ENCODE data around the gene ANKS3. TPM values are rescaled to one million over a fixed set of nuclear protein-coding genes. Genes with fewer than 3 reads are reported as not detected.

Gene ANKS3
- 31.2 and 39.4 TPM in 2 replicates for total RNA-seq

- Histone ChIP-seq H3K4me1 (ENCODE audit: insufficient read depth, low read length) (peaks cover 6% of the 10 kb centered on the region), H3K4me2 (ENCODE audit: insufficient read depth, low read length) (peak within 1 kb of the TSS; percentile 94), H3K36me3 (ENCODE audit: insufficient read depth, low read length) (peaks cover 18% of the 10 kb centered on the region), H3K27me3 (ENCODE audit: insufficient read depth, low read length) (no peaks in the 10 kb centered on the region), H3K79me2 (ENCODE audit: insufficient read depth, low read length) (peaks cover 33% of the 10 kb centered on the region), H4K20me1 (ENCODE audit: insufficient read depth, low read length) (no peaks in the 10 kb centered on the region), H3K4me3 (ENCODE audit: insufficient read depth, low read length) (peak within 1 kb of the TSS; percentile 99), H3K9me3 (ENCODE audit: low read depth, low read length) (no peaks in the 10 kb centered on the region), H2AFZ (ENCODE audit: low read length) (peak within 1 kb of the TSS; percentile 97), H3K27ac (ENCODE audit: low read depth, low read length) (peak within 1 kb of the TSS; percentile 83)
- TF ChIP-seq CTCF (IDR thresholded peaks at IDR 0.05; ENCODE audit: extremely low read depth, low read depth, low read length), result no peak
- DNase-seq (ENCODE audit: insufficient read length, low spot score, missing footprints), result peak; percentile 100
Observed at GRCh38 chr16:4734063-4734729, at the start of gene ANKS3, which contains the start of gene DNAAF8. ANKS3 (minus strand) TSS chr16:4734271; CDS start chr16:4730149, 4,122 bp downstream. DNAAF8 (plus strand) TSS chr16:4734537; CDS start chr16:4736515, 1,978 bp downstream.

- no peak overlapping the region for H2AFZ ChIP-seq (ENCODE audit: low read length)
- H3K9me3 ChIP-seq (ENCODE audit: low read depth, low read length), result no peaks in the 10 kb centered on the region
- H3K4me2 ChIP-seq (ENCODE audit: insufficient read depth, low read length), result no peak overlapping the region
- H3K36me3 ChIP-seq (ENCODE audit: insufficient read depth, low read length), result no peaks in the 10 kb centered on the region
- no peaks in the 10 kb centered on the region for H3K4me1 ChIP-seq (ENCODE audit: insufficient read depth, low read length)
- peak; percentile 64 for DNase-seq (ENCODE audit: insufficient read length, low spot score, missing footprints)
- no peaks in the 10 kb centered on the region for H4K20me1 ChIP-seq (ENCODE audit: insufficient read depth, low read length)
- no peak overlapping the region for H3K4me3 ChIP-seq (ENCODE audit: insufficient read depth, low read length)
- no peaks in the 10 kb centered on the region for H3K79me2 ChIP-seq (ENCODE audit: insufficient read depth, low read length)
- no peak for TF ChIP-seq CTCF (IDR thresholded peaks at IDR 0.05; ENCODE audit: extremely low read depth, low read depth, low read length)
- H3K27me3 ChIP-seq (ENCODE audit: insufficient read depth, low read length), result no peaks in the 10 kb centered on the region
- H3K27ac ChIP-seq (ENCODE audit: low read depth, low read length), result no peak overlapping the region
Observed at GRCh38 chr16:4783251-4783950, 49.3 kb upstream of the ANKS3 start.

- Histone ChIP-seq H2AFZ (ENCODE audit: low read length) (no peak overlapping the region), H3K36me3 (ENCODE audit: insufficient read depth, low read length) (no peaks in the 10 kb centered on the region), H3K79me2 (ENCODE audit: insufficient read depth, low read length) (no peaks in the 10 kb centered on the region), H3K9me3 (ENCODE audit: low read depth, low read length) (no peaks in the 10 kb centered on the region), H3K27me3 (ENCODE audit: insufficient read depth, low read length) (no peaks in the 10 kb centered on the region), H3K4me1 (ENCODE audit: insufficient read depth, low read length) (no peaks in the 10 kb centered on the region), H4K20me1 (ENCODE audit: insufficient read depth, low read length) (no peaks in the 10 kb centered on the region), H3K4me2 (ENCODE audit: insufficient read depth, low read length) (no peak overlapping the region), H3K4me3 (ENCODE audit: insufficient read depth, low read length) (no peak overlapping the region), H3K27ac (ENCODE audit: low read depth, low read length) (no peak overlapping the region)
- no peak for TF ChIP-seq CTCF (IDR thresholded peaks at IDR 0.05; ENCODE audit: extremely low read depth, low read depth, low read length)
- peak; percentile 70 for DNase-seq (ENCODE audit: insufficient read length, low spot score, missing footprints)
Observed at GRCh38 chr16:4780235-4780634, 46.2 kb upstream of the ANKS3 start.

- Histone ChIP-seq H4K20me1 (ENCODE audit: insufficient read depth, low read length) (no peaks in the 10 kb centered on the region), H3K27ac (ENCODE audit: low read depth, low read length) (no peak overlapping the region), H3K4me1 (ENCODE audit: insufficient read depth, low read length) (no peaks in the 10 kb centered on the region), H3K79me2 (ENCODE audit: insufficient read depth, low read length) (no peaks in the 10 kb centered on the region), H3K4me2 (ENCODE audit: insufficient read depth, low read length) (no peak overlapping the region), H3K9me3 (ENCODE audit: low read depth, low read length) (no peaks in the 10 kb centered on the region), H3K36me3 (ENCODE audit: insufficient read depth, low read length) (no peaks in the 10 kb centered on the region), H3K27me3 (ENCODE audit: insufficient read depth, low read length) (no peaks in the 10 kb centered on the region), H2AFZ (ENCODE audit: low read length) (no peak overlapping the region), H3K4me3 (ENCODE audit: insufficient read depth, low read length) (no peak overlapping the region)
- DNase-seq (ENCODE audit: insufficient read length, low spot score, missing footprints), result peak; percentile 66
- no peak for TF ChIP-seq CTCF (IDR thresholded peaks at IDR 0.05; ENCODE audit: extremely low read depth, low read depth, low read length)
Observed at GRCh38 chr16:4778050-4778392, 44.0 kb upstream of the ANKS3 start.
